HG02798 (cell line): ENCODE results near the gene NEK9.
"Not testable (repeated sequence)": the region's sequence is repeated elsewhere in the genome, so short reads cannot be mapped to it uniquely, and the experiment has no call there.

ENCODE experiments used
- ATAC-seq: cut with Tn5 transposase; IDR thresholded peaks from one replicate; pipeline ENCODE4 v1.9.1; 2021; ENCODE audit warnings: mild to moderate bottlenecking; ENCODE audit not compliant: unreplicated experiment, poor library complexity

Gene NEK9

GRCh38 chr14:75126679-75127473 lies at the start of gene NEK9:
NEK9 (minus strand) TSS chr14:75127048; CDS start chr14:75126921, 127 bp downstream.
- ATAC-seq, result peak; percentile 89

DNA sequence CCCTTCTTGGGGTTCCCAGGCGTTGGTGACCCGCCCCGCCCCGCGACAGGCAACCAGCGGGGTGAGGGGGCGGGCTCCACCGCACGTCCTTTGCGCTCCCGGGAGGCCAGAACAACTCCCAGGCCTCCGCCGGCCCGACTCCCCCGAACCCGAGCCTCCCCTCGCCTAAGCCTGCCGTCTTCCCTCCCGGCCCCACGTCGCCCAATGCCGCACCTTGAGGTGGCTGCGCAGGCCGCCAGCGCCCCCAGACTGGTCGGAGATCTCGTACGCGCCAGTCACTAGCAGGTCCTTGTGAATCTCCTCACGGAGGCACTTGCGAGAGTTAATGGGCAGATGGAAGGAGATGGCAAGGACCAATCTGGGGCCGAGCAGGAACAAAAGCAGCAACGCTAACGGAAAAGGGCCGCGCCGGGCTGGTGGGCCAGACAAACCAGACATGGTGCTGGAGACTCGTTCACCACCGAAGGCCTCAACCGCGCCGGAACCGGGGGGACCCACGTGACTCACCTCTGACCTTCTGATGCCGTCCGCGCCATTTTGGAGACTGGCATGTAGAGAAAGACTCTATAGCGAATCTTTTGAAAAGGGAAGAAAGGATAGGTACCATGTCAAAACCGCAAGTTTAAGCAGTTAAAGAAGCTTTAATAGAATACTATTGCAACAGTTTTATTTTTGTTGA lies 49.4 kb upstream of the NEK9 start, which contains the start of gene TMED10:
TMED10 (minus strand) TSS at position 471 of the 679 bp plus-strand sequence; CDS start at position 438, 33 bp downstream.
- ATAC-seq, result peak; percentile 79

DNA sequence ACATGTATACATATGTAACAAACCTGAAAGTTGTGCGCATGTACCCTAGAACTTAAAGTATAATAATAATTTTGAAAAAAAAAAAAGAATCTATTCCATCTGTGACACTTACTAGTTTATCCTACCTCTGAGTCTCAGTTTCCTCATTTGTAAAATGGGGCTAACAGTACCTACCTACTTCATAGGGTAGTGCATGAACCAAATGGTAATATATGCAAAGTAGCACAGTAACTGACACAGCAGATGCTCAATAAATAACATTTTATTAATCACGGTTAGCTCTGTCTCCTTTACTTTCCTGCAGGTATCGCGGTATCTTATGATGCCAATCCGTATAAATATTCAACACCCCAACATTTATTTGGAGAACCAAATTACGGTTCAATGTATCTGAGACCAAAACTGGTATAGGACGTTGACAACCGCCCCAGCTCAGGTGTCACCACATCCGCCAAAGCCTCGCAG lies 48.9 kb upstream of the NEK9 start:
- ATAC-seq, result no peak

GRCh38 chr14:75174066-75174465 lies 47.2 kb upstream of the NEK9 start:
- no peak for ATAC-seq

GRCh38 chr14:75170772-75171171 lies 43.9 kb upstream of the NEK9 start:
- no peak for ATAC-seq

- no peak for ATAC-seq
These were observed 41.9 kb upstream of the NEK9 start for GRCh38 chr14:75168586-75169335.

DNA sequence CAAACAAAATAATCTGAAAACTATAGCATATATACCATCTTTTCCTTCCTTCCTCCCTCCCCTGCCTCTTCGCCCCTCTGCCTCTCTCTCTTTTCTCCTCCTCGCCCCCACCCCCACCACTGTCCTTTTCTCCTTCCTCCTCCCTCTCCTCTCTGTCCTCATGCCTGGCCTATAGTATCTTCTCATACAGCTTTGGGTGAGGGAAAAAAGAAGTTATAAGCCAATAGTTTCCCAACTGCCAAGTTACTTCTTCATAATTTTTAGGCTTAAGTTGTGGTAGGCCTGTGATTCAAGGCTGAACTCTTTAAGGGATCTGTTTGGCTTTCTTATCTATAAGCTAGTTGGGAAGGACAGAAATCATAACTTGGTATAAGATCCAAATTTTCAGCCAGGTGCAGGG lies 40.5 kb upstream of the NEK9 start:
- ATAC-seq, result no peak

DNA sequence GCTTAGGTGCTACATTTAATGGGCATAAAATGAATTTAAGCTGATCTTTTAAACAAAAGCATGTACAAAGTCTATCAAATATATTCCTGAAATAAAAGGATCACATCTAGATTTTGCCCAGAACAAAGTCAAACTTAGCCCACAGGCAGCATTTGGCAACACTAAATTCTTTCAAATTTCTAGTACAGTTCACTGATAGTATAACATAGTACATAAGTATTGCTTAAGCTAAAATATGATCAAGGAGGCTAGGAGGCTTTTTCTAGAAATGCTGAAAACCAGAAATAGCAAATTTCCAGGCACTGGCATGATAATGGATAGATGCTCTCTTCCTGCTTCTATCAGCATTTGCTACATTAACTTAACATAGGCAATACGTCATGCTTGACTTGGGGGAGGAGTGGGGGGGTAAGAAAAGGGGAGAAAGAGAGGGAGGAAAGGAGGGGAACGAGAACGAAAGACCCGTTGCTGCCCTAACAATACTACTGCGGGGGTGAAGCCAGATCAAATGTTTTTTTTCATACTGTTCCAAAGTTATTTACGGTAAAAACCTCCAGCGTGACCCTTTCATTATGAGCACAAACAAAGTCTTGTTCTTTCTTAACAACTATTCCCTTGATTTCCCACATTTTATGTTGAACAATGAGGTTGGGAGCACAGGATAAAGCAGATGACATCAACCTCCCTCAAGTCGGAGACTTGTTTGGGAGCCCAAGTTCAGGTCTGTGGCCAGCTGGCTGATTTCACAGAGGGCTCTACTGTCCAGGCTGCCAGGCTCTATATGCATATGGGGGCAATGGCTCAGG lies 38.9 kb upstream of the NEK9 start:
- no peak for ATAC-seq

- ATAC-seq, result no peak
These were observed 38.0 kb upstream of the NEK9 start for GRCh38 chr14:75164809-75165208.

DNA sequence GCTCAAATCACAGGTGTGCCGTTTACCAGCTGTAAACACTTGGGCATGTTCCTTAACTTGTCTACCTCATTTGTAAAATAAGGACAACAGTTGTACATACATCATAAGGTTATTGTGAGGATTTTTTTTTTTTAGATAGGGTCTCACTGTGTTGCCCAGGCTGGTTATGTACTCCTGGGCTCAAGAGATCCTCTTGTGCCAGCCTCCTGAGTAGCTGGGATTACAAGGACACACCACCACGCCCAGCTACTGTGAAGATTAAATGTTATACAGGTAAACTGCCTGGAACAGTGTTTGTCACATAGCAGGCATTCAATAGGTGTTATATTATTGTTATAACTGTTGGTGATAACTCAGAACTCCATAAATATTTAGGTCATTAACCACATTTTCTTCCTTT lies 36.8 kb upstream of the NEK9 start:
- no peak for ATAC-seq

DNA sequence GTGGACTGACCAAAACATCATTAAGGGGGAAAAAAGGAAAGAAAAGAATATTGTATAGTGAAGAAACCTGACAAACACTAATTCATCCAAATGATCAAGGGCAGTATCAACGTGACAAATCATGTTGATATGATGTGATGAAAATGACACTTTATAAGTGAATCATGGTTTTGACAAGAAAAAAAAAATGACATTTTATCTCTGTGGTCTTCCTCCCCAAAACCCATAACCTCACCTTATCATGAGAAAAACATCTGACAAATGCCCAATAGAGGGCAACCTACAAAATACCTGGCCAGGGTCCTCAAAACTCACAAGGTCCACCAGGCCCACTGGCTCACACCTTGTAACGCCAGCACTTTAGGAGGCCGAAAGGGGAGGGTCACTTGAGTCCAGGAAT lies 35.8 kb upstream of the NEK9 start:
- no peak for ATAC-seq

GRCh38 chr14:75158843-75159614 lies 32.2 kb upstream of the NEK9 start:
- no peak for ATAC-seq

- no peak for ATAC-seq
These were observed 30.1 kb upstream of the NEK9 start for GRCh38 chr14:75156901-75157300.

- no peak for ATAC-seq
These were observed 29.3 kb upstream of the NEK9 start for GRCh38 chr14:75156111-75156510.

DNA sequence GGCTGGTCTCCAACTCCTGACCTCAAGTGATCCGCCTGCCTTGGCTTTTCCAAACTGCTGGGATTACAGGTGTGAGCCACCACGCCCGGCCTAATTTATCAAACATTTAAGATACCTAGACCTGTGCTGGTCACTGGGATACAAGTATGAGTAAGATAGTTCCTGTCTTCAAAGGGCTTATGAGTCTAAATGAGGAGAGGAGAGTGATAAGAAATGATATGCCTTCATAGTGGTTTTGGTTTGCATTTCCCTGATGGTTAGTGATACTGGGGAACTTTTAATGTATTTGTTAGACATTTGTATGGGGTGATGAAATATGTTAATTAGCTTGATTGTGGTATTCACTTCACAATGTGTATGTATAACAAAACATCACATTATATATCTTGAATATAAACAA lies 28.3 kb upstream of the NEK9 start:
- no peak for ATAC-seq

DNA sequence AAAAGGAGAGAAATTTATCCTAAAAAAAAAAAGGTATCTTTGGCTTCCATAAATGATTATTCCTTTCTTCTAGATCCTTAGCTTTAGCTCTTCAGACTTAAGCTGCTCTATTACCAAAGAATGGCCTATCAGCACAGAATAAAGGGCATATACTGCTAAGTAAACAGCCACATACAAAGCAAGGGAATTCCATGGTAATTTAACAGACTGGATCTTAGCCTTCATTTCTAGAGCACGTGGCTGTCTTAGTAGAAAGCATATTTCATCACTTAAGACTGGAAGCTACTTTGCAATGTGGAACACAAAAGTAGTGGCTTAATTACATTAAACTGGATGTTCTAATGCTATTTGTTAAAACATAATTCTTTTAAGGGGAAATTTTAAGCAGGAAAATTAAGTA lies 26.4 kb upstream of the NEK9 start:
- ATAC-seq, result no peak

- ATAC-seq, result no peak
These were observed 25.0 kb upstream of the NEK9 start for GRCh38 chr14:75151851-75152250.

GRCh38 chr14:75150637-75151036 lies 23.8 kb upstream of the NEK9 start:
- ATAC-seq, result not testable (repeated sequence)

DNA sequence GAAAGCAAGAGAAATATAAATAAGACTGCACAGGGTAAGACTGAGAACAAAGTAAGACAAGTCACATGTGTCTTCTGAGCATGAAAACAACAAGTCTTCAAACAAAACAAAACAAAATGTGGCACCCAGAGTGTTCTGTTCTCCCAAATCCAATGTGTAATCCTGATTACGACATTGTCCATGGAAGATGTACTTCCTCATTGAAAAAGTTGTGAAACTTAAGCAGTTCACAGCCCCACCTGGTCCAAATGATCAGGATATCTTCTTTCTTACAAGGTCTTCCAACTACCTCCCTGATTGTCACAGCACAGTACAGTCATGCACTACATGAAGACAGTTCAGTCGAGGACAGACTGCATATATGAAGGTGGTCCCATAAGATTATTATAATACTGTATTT lies 23.3 kb upstream of the NEK9 start:
- ATAC-seq, result no peak
